K562 (cell line): Measurements from ENCODE around the gene TBC1D2. TPM values are rescaled to one million over a fixed set of nuclear protein-coding genes. Genes with fewer than 3 reads are reported as not detected.
A peak's percentile ranks its signal among the peaks of the same experiment; 100 is the strongest.

ENCODE experiments used
- CBX5 ChIP-seq: IDR thresholded peaks from 2 replicates; pipeline ENCODE4 v1.6.1; 2014; ENCODE audit warnings: low read depth, borderline replicate concordance
- CEBPG ChIP-seq, 3 experiments: fragments of 200-800 bp in 1 of 3; sonication (Bioruptor generic) in 1 of 3; sonication (generic) in 1 of 3; formaldehyde crosslinking in 1 of 3; IDR thresholded peaks in 2 of 3; conservative IDR thresholded peaks in 1 of 3; 2 replicates each; pipeline versions ENCODE4 v1.6.1 to v1.8.0; 2016 to 2022; ENCODE audit warnings: missing compliant biosample characterization in 2 of 3, missing genetic modification characterization in 2 of 3, mild to moderate bottlenecking in 1 of 3, missing genetic modification reagents in 1 of 3
- KLF16 ChIP-seq: IDR thresholded peaks from 2 replicates; pipeline ENCODE4 v1.6.1; 2016; ENCODE audit warnings: antibody characterized with exemption
- RBM25 ChIP-seq: fragments of 200-400 bp; formaldehyde crosslinking; IDR thresholded peaks from 2 replicates; pipeline ENCODE4 v1.6.1; 2018; ENCODE audit warnings: low read length, low read depth, moderate library complexity; ENCODE audit not compliant: severe bottlenecking
- ZBED1 ChIP-seq: IDR thresholded peaks from 2 replicates; pipeline ENCODE4 v1.6.1; 2014
- ZFP36 ChIP-seq: fragments of 150-350 bp; IDR thresholded peaks from 2 replicates; pipeline ENCODE4 v1.6.1; 2018; ENCODE audit warnings: low read length, low read depth; ENCODE audit not compliant: partially characterized antibody
- ZNF217 ChIP-seq: sonication (generic); formaldehyde crosslinking; IDR thresholded peaks from 2 replicates; pipeline ENCODE4 v1.8.0; 2022; ENCODE audit warnings: mild to moderate bottlenecking, missing genetic modification reagents
- polyA plus RNA-seq, 8 experiments: library from polyadenylated mRNA; depleted of rRNA in 4 of 8; stranded (reverse) in 5 of 8; unstranded in 3 of 8; fragments of >200 nt; fragmentation: Nextera tagmentation in 2 of 8; fragmentation: Illumina TruSeq in 1 of 8; extraction: Ambion mirVana in 2 of 8; extraction: Trizol in 1 of 8; gene quantifications; 2 replicates each; pipeline versions ENCODE4 v1.2.1 to v1.2.3, GENCODE V29; 2011 to 2014; ENCODE audit warnings: inconsistent platforms in 1 of 8, missing spikeins in 1 of 8
- total RNA-seq, 7 experiments: library from RNA; depleted of rRNA in 6 of 7; stranded (reverse); fragments of >200 nt in 6 of 7; fragmentation: Illumina TruSeq in 2 of 7; extraction: Trizol in 2 of 7; gene quantifications; 2 replicates each; pipeline versions ENCODE4 v1.2.1 to v1.2.3, GENCODE V29; 2011 to 2021; ENCODE audit warnings: low replicate concordance in 1 of 7
- TF ChIP-seq, protein P1 (sequence below): fragments of 450-650 bp; IDR thresholded peaks from 2 replicates; pipeline ENCODE4 v1.6.1; 2016; ENCODE audit warnings: mild to moderate bottlenecking, moderate library complexity
- TF ChIP-seq, protein P2 (sequence below): sonication (generic); formaldehyde crosslinking; IDR thresholded peaks from 2 replicates; pipeline ENCODE4 v1.9.0; 2022; ENCODE audit warnings: mild to moderate bottlenecking, missing genetic modification reagents
- TF ChIP-seq, protein P3 (sequence below), 2 experiments: fragments of 450-650 bp in 1 of 2; sonication (generic) in 1 of 2; formaldehyde crosslinking; conservative IDR thresholded peaks; 2 replicates each; pipeline versions ENCODE4 v1.4.0 to v1.8.1; 2020 to 2022; ENCODE audit warnings: mild to moderate bottlenecking in 1 of 2, missing genetic modification reagents in 1 of 2
- TF ChIP-seq, protein P4 (sequence below), 3 experiments: IDR thresholded peaks in 2 of 3; conservative IDR thresholded peaks in 1 of 3; 2 replicates each; pipeline ENCODE4 v1.5.1; 2011 to 2012; ENCODE audit warnings: low read length in 3 of 3, mild to moderate bottlenecking in 3 of 3, control low read depth in 2 of 3, improper control_type of control experiment in 1 of 3, inconsistent platforms in 1 of 3, low read depth in 1 of 3, mixed read lengths in 1 of 3, moderate library complexity in 1 of 3; ENCODE audit not compliant: insufficient read depth in 2 of 3

Gene TBC1D2
- total and polyA plus RNA-seq, 9 of the 15 experiments (the other 6 are each of a cell fraction or from before 2014, with no cell fraction given): 0.10 to 7.0 (median 2.5) TPM

DNA sequence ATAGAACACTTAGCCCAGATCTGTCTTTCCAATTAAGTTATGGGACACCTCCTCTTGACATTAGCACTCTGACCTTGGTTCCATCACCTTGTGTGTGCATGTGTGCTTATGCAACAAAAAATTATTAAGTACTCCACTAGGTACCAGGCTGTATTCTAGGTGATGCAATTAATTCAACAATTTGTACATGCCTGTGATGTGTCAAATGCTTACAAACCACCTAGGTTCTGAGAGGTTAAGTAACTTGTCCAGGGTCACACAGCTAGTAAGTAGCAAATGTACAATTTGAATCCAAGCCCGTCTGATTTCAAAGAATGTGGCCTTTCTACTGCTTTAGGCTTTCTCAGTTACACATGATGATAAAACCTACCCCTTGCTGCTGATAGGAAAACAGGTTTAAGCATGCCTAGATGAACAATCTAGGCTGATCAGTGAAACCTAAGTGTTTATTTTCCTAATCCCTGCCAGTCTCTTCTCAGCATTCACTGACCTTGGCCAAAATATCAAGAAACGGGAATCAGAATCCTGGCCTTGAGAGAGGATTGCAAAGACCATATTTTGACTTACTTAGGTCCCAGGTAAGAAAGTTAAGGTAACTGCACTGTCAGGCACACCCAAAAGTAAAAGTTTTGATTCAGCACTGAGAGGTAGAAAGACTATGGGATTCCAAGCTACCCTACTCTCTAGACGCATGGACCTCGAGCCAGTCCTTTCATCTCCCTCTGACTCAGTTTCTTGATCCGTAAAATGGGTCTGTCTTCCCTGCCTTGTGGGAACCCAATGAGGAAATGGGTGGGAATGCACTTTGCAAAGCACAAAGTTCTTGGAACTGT, 1.0 kb downstream of the TBC1D2 start (continued):
- TF ChIP-seq, protein P1, sequence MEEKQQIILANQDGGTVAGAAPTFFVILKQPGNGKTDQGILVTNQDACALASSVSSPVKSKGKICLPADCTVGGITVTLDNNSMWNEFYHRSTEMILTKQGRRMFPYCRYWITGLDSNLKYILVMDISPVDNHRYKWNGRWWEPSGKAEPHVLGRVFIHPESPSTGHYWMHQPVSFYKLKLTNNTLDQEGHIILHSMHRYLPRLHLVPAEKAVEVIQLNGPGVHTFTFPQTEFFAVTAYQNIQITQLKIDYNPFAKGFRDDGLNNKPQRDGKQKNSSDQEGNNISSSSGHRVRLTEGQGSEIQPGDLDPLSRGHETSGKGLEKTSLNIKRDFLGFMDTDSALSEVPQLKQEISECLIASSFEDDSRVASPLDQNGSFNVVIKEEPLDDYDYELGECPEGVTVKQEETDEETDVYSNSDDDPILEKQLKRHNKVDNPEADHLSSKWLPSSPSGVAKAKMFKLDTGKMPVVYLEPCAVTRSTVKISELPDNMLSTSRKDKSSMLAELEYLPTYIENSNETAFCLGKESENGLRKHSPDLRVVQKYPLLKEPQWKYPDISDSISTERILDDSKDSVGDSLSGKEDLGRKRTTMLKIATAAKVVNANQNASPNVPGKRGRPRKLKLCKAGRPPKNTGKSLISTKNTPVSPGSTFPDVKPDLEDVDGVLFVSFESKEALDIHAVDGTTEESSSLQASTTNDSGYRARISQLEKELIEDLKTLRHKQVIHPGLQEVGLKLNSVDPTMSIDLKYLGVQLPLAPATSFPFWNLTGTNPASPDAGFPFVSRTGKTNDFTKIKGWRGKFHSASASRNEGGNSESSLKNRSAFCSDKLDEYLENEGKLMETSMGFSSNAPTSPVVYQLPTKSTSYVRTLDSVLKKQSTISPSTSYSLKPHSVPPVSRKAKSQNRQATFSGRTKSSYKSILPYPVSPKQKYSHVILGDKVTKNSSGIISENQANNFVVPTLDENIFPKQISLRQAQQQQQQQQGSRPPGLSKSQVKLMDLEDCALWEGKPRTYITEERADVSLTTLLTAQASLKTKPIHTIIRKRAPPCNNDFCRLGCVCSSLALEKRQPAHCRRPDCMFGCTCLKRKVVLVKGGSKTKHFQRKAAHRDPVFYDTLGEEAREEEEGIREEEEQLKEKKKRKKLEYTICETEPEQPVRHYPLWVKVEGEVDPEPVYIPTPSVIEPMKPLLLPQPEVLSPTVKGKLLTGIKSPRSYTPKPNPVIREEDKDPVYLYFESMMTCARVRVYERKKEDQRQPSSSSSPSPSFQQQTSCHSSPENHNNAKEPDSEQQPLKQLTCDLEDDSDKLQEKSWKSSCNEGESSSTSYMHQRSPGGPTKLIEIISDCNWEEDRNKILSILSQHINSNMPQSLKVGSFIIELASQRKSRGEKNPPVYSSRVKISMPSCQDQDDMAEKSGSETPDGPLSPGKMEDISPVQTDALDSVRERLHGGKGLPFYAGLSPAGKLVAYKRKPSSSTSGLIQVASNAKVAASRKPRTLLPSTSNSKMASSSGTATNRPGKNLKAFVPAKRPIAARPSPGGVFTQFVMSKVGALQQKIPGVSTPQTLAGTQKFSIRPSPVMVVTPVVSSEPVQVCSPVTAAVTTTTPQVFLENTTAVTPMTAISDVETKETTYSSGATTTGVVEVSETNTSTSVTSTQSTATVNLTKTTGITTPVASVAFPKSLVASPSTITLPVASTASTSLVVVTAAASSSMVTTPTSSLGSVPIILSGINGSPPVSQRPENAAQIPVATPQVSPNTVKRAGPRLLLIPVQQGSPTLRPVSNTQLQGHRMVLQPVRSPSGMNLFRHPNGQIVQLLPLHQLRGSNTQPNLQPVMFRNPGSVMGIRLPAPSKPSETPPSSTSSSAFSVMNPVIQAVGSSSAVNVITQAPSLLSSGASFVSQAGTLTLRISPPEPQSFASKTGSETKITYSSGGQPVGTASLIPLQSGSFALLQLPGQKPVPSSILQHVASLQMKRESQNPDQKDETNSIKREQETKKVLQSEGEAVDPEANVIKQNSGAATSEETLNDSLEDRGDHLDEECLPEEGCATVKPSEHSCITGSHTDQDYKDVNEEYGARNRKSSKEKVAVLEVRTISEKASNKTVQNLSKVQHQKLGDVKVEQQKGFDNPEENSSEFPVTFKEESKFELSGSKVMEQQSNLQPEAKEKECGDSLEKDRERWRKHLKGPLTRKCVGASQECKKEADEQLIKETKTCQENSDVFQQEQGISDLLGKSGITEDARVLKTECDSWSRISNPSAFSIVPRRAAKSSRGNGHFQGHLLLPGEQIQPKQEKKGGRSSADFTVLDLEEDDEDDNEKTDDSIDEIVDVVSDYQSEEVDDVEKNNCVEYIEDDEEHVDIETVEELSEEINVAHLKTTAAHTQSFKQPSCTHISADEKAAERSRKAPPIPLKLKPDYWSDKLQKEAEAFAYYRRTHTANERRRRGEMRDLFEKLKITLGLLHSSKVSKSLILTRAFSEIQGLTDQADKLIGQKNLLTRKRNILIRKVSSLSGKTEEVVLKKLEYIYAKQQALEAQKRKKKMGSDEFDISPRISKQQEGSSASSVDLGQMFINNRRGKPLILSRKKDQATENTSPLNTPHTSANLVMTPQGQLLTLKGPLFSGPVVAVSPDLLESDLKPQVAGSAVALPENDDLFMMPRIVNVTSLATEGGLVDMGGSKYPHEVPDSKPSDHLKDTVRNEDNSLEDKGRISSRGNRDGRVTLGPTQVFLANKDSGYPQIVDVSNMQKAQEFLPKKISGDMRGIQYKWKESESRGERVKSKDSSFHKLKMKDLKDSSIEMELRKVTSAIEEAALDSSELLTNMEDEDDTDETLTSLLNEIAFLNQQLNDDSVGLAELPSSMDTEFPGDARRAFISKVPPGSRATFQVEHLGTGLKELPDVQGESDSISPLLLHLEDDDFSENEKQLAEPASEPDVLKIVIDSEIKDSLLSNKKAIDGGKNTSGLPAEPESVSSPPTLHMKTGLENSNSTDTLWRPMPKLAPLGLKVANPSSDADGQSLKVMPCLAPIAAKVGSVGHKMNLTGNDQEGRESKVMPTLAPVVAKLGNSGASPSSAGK: no peak
- no peak for TF ChIP-seq KLF16
- no peak for TF ChIP-seq ZNF217 (CRISPR knock-in tag)
- peak; percentile 70 for TF ChIP-seq ZFP36
- TF ChIP-seq CBX5: no peak
- TF ChIP-seq, protein P2, sequence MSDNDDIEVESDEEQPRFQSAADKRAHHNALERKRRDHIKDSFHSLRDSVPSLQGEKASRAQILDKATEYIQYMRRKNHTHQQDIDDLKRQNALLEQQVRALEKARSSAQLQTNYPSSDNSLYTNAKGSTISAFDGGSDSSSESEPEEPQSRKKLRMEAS: no peak
- TF ChIP-seq, protein P3, sequence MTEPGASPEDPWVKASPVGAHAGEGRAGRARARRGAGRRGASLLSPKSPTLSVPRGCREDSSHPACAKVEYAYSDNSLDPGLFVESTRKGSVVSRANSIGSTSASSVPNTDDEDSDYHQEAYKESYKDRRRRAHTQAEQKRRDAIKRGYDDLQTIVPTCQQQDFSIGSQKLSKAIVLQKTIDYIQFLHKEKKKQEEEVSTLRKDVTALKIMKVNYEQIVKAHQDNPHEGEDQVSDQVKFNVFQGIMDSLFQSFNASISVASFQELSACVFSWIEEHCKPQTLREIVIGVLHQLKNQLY (CRISPR knock-in tag; conservative IDR thresholded peaks at IDR 0.05): no peak
- TF ChIP-seq, protein P4, sequence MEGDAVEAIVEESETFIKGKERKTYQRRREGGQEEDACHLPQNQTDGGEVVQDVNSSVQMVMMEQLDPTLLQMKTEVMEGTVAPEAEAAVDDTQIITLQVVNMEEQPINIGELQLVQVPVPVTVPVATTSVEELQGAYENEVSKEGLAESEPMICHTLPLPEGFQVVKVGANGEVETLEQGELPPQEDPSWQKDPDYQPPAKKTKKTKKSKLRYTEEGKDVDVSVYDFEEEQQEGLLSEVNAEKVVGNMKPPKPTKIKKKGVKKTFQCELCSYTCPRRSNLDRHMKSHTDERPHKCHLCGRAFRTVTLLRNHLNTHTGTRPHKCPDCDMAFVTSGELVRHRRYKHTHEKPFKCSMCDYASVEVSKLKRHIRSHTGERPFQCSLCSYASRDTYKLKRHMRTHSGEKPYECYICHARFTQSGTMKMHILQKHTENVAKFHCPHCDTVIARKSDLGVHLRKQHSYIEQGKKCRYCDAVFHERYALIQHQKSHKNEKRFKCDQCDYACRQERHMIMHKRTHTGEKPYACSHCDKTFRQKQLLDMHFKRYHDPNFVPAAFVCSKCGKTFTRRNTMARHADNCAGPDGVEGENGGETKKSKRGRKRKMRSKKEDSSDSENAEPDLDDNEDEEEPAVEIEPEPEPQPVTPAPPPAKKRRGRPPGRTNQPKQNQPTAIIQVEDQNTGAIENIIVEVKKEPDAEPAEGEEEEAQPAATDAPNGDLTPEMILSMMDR (IDR thresholded peaks at IDR 0.05 in 2 of 3, conservative IDR thresholded peaks at IDR 0.05 in 1 of 3; ENCODE audit: insufficient read depth in 2 of 3, low read depth in 1 of 3, low read length in 3 of 3): no peak
- TF ChIP-seq CEBPG (CRISPR knock-in tag; IDR thresholded peaks at IDR 0.05): peak; percentile 69
- peak; percentile 17 to 33; a peak in 1 of 4 replicates for TF ChIP-seq CEBPG (tag; conservative IDR thresholded peaks at IDR 0.05 in 1 of 2, IDR thresholded peaks at IDR 0.05 in 1 of 2)
- TF ChIP-seq ZBED1: no peak
- TF ChIP-seq RBM25: peak; percentile 95
